ENCODE data around the gene TKT. TPM values are rescaled to one million over a fixed set of nuclear protein-coding genes. Genes with fewer than 3 reads are reported as not detected.

TKT gene
- polyA plus RNA-seq, 2 of the 4 experiments (the other 2 are of a cell fraction): 628 to 1,457 TPM

DNA sequence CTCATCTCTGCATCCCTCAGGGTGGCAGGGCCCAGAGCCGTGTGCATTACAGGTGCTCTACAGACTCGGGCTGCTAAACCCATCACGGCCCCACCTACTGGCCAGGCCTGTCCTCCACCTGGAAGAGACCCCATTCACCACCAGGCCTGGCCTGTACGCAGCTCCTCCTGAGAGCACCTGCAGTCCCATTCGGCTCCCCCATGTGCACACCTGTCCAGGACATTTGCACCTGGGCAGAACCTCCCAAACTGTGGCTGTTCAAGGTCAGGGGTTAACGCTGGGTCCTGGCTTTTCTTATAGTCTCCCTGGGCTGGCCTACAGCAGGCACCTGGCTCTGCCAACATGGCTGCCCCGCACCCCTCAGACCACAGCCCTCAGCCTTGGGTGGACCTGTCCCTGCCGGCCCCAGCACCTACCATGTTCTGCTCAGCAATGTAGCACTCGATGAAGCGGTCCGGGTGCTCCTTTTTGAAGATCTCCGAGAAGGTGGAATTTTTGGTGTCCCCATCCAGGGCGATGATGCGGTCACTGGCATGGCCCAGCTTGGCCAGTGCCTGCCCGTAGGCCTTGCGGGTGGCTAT is 25.7 kb downstream of the TKT start:
- Histone ChIP-seq H3K9me3 (no peaks in the 10 kb centered on the region), H3K4me2 (no peak overlapping the region), H3K4me3 (no peak overlapping the region), H3K4me1 (peaks cover 98% of the 10 kb centered on the region), H3K27ac (peak overlapping the region; percentile 100; a peak in 4 of 6 replicates)
- DNase-seq (ENCODE audit: low read depth in 1 of 2, low spot score in 1 of 2): no peak
- TF ChIP-seq NPAS2 (CRISPR knock-in tag; IDR thresholded peaks at IDR 0.05; ENCODE audit: borderline replicate concordance) (no peak), NFE2L2 (conservative IDR thresholded peaks at IDR 0.05; ENCODE audit: low read length) (no peak), CBX8 (IDR thresholded peaks at IDR 0.05) (no peak), POLR2AphosphoS2 (conservative IDR thresholded peaks at IDR 0.05; ENCODE audit: low read length) (no peak; the same call in 1 of the 2 replicates), PHF8 (IDR thresholded peaks at IDR 0.05; ENCODE audit: borderline replicate concordance, low read depth) (no peak), RFX5 (IDR thresholded peaks at IDR 0.05) (no peak), FOSB (CRISPR knock-in tag; IDR thresholded peaks at IDR 0.05) (no peak), ZC3H11A (IDR thresholded peaks at IDR 0.05) (no peak), FOSL2 (IDR thresholded peaks at IDR 0.05) (no peak), FOSL2 (CRISPR knock-in tag; IDR thresholded peaks at IDR 0.05) (no peak)
- TF ChIP-seq, protein P1, sequence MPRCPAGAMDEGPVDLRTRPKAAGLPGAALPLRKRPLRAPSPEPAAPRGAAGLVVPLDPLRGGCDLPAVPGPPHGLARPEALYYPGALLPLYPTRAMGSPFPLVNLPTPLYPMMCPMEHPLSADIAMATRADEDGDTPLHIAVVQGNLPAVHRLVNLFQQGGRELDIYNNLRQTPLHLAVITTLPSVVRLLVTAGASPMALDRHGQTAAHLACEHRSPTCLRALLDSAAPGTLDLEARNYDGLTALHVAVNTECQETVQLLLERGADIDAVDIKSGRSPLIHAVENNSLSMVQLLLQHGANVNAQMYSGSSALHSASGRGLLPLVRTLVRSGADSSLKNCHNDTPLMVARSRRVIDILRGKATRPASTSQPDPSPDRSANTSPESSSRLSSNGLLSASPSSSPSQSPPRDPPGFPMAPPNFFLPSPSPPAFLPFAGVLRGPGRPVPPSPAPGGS (IDR thresholded peaks at IDR 0.05): no peak
- TF ChIP-seq, protein P2, sequence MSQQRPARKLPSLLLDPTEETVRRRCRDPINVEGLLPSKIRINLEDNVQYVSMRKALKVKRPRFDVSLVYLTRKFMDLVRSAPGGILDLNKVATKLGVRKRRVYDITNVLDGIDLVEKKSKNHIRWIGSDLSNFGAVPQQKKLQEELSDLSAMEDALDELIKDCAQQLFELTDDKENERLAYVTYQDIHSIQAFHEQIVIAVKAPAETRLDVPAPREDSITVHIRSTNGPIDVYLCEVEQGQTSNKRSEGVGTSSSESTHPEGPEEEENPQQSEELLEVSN (IDR thresholded peaks at IDR 0.05; ENCODE audit: borderline replicate concordance, low read depth): no peak
- TF ChIP-seq, protein P3, sequence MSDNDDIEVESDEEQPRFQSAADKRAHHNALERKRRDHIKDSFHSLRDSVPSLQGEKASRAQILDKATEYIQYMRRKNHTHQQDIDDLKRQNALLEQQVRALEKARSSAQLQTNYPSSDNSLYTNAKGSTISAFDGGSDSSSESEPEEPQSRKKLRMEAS (IDR thresholded peaks at IDR 0.05): no peak
- CTCF ChIA-PET: interaction anchor here (0.8 to 7.7 kb wide), 3 partner anchors 8 to 40 kb away, joined by 3 to 69 read pairs (median 6); no protein-coding TSS in a partner anchor
- no peak for FAIRE-seq
- 90% methylated on average over 4 of the region's 16 CpGs for WGBS (ENCODE audit: missing lambda C conversion rate)
- POLR2A ChIA-PET: no interaction called here
- ATAC-seq: peak in 1 of 2 experiments; percentile 7; a peak in 1 of 6 replicates

DNA sequence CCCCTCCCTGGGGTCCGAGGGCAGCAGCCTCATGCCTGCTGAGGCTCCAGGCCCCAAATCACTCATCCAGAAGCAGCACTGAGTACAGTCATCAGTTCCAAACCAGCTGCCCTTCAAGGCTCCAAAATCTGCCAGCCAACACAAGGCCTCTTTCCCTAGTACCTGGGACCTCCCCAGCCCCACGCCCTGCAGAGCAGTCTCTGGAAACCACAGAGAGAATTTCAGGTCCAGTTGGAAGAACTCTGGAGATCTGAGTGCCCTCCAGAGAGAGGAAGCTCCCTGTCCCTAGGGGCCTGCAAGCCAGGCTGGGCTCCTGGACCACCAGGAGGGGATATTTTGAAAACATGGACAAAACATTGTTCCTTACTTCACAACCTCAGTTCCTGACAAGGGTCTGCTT is 26.2 kb downstream of the TKT start:
- 88% methylated on average over 2 of the region's 2 CpGs for WGBS (ENCODE audit: missing lambda C conversion rate)
- no peak overlapping the region for H3K4me2 ChIP-seq
- FAIRE-seq (no peak), ATAC-seq (no peak), DNase-seq (ENCODE audit: low read depth in 1 of 2, low spot score in 1 of 2) (no peak)
- H3K4me1 ChIP-seq: peaks cover 98% of the 10 kb centered on the region
- TF ChIP-seq, protein P2 (IDR thresholded peaks at IDR 0.05; ENCODE audit: borderline replicate concordance, low read depth): no peak
- TF ChIP-seq POLR2AphosphoS2 (conservative IDR thresholded peaks at IDR 0.05; ENCODE audit: low read length): no peak
- no peak for TF ChIP-seq NFE2L2 (conservative IDR thresholded peaks at IDR 0.05; ENCODE audit: low read length)
- TF ChIP-seq HOXB13 (CRISPR knock-in tag; IDR thresholded peaks at IDR 0.05; ENCODE audit: low read depth): no peak
- TF ChIP-seq, protein P4, sequence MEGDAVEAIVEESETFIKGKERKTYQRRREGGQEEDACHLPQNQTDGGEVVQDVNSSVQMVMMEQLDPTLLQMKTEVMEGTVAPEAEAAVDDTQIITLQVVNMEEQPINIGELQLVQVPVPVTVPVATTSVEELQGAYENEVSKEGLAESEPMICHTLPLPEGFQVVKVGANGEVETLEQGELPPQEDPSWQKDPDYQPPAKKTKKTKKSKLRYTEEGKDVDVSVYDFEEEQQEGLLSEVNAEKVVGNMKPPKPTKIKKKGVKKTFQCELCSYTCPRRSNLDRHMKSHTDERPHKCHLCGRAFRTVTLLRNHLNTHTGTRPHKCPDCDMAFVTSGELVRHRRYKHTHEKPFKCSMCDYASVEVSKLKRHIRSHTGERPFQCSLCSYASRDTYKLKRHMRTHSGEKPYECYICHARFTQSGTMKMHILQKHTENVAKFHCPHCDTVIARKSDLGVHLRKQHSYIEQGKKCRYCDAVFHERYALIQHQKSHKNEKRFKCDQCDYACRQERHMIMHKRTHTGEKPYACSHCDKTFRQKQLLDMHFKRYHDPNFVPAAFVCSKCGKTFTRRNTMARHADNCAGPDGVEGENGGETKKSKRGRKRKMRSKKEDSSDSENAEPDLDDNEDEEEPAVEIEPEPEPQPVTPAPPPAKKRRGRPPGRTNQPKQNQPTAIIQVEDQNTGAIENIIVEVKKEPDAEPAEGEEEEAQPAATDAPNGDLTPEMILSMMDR (IDR thresholded peaks at IDR 0.05): no peak
- TF ChIP-seq PHF8 (IDR thresholded peaks at IDR 0.05; ENCODE audit: borderline replicate concordance, low read depth): no peak
- TF ChIP-seq MYC (IDR thresholded peaks at IDR 0.05; ENCODE audit: borderline replicate concordance, low read length): no peak
- no peak for TF ChIP-seq CEBPB (IDR thresholded peaks at IDR 0.05)
- TF ChIP-seq, protein P5, sequence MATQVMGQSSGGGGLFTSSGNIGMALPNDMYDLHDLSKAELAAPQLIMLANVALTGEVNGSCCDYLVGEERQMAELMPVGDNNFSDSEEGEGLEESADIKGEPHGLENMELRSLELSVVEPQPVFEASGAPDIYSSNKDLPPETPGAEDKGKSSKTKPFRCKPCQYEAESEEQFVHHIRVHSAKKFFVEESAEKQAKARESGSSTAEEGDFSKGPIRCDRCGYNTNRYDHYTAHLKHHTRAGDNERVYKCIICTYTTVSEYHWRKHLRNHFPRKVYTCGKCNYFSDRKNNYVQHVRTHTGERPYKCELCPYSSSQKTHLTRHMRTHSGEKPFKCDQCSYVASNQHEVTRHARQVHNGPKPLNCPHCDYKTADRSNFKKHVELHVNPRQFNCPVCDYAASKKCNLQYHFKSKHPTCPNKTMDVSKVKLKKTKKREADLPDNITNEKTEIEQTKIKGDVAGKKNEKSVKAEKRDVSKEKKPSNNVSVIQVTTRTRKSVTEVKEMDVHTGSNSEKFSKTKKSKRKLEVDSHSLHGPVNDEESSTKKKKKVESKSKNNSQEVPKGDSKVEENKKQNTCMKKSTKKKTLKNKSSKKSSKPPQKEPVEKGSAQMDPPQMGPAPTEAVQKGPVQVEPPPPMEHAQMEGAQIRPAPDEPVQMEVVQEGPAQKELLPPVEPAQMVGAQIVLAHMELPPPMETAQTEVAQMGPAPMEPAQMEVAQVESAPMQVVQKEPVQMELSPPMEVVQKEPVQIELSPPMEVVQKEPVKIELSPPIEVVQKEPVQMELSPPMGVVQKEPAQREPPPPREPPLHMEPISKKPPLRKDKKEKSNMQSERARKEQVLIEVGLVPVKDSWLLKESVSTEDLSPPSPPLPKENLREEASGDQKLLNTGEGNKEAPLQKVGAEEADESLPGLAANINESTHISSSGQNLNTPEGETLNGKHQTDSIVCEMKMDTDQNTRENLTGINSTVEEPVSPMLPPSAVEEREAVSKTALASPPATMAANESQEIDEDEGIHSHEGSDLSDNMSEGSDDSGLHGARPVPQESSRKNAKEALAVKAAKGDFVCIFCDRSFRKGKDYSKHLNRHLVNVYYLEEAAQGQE (IDR thresholded peaks at IDR 0.05): no peak
- no peak for TF ChIP-seq SMC3 (IDR thresholded peaks at IDR 0.05)
- no peak for TF ChIP-seq FOSL2 (IDR thresholded peaks at IDR 0.05)
- TF ChIP-seq FOSL2 (CRISPR knock-in tag; IDR thresholded peaks at IDR 0.05): no peak
- TF ChIP-seq TP53 (CRISPR knock-in tag; IDR thresholded peaks at IDR 0.05): no peak
- no peak for TF ChIP-seq CBX2 (IDR thresholded peaks at IDR 0.05; ENCODE audit: borderline replicate concordance, low read depth)
- TF ChIP-seq ESRRA (IDR thresholded peaks at IDR 0.05; ENCODE audit: borderline replicate concordance, low read length): no peak
- no peak for TF ChIP-seq RNF2 (IDR thresholded peaks at IDR 0.05; ENCODE audit: borderline replicate concordance, low read depth)
- TF ChIP-seq RAD21 (conservative IDR thresholded peaks at IDR 0.05 in 1 of 2, IDR thresholded peaks at IDR 0.05 in 1 of 2): no peak
- POLR2A ChIA-PET: no interaction called here
- CTCF ChIA-PET: no interaction called here
- H3K9me3 ChIP-seq: no peaks in the 10 kb centered on the region
- peak overlapping the region; percentile 19 to 100; a peak in 3 of 6 replicates for H3K27ac ChIP-seq
- H3K4me3 ChIP-seq: no peak overlapping the region

Data from A549 (cell line).